Measurements from ENCODE around the gene ZNF497. TPM values are rescaled to one million over a fixed set of nuclear protein-coding genes. Genes with fewer than 3 reads are reported as not detected.
"Not testable (repeated sequence)": the region's sequence is repeated elsewhere in the genome, so short reads cannot be mapped to it uniquely, and the experiment has no call there.

Gene ZNF497
- total and polyA plus RNA-seq, 2 of the 13 experiments (the other 11 are each of a cell fraction or from before 2014, with no cell fraction given), result 1.5 to 1.9 TPM

GRCh38 chr19:58403920-58404478 is 41.4 kb upstream of the ZNF497 start:
- 25% methylated on average over 5 of the region's 5 CpGs for WGBS (ENCODE audit: low lambda C conversion rate)
- in situ Hi-C loops (cut with HindIII; ENCODE audit: extremely low pct_ligation_motif_present, low pct_unique_long_range_greater_than_20kb); H3K27me3 ChIP-seq (ENCODE audit: control insufficient read depth in 1 of 2, insufficient read depth in 2 of 2, low read length in 2 of 2); ATAC-seq; H4K20me1 ChIP-seq (ENCODE audit: insufficient read depth, low read length); DNase-seq (ENCODE audit: low spot score); H3K36me3 ChIP-seq (replicated peaks in 1 of 2; ENCODE audit: control insufficient read depth in 1 of 2, insufficient read depth in 2 of 2, low read length in 2 of 2); H2AFZ ChIP-seq (ENCODE audit: low read length); intact Hi-C loops (cut with micrococcal nuclease; ENCODE audit: unreplicated experiment); BruUV-seq (replicated peaks); CTCF ChIA-PET (ENCODE audit: low intra/inter-chr PET ratio, low total read pairs); H3K9me3 ChIP-seq (ENCODE audit: low read length): not testable (repeated sequence)
- POLR2A ChIA-PET, result interaction anchor here (0.6 to 0.8 kb wide), 2 partner anchors 42 to 487 kb away, joined by 3 read pairs; partner anchors contain the start of gene ZNF497
- 0 out of 2 replicates have a peak overlapping the region, but pooled peaks have one; percentile 39 for H3K9ac ChIP-seq (ENCODE audit: insufficient read depth, low read depth, low read length)
- peaks cover 18% of the 10 kb centered on the region for H3K79me2 ChIP-seq (ENCODE audit: insufficient read depth, low read length)
- TF ChIP-seq TEAD3 (CRISPR knock-in tag; optimal IDR thresholded peaks at IDR 0.05; ENCODE audit: borderline replicate concordance) (peak; percentile 35), CTCF (CRISPR knock-in tag; IDR thresholded peaks at IDR 0.05) (peak; percentile 54), FOSL2 (CRISPR knock-in tag; IDR thresholded peaks at IDR 0.05) (peak; percentile 56; the same call in 1 of the 2 replicates), ARID5B (CRISPR knock-in tag; IDR thresholded peaks at IDR 0.05) (0 out of 2 replicates have a peak, but pooled peaks have one; percentile 18), SAP130 (CRISPR knock-in tag; IDR thresholded peaks at IDR 0.05; ENCODE audit: low read depth) (peak; percentile 56), ELF3 (CRISPR knock-in tag; IDR thresholded peaks at IDR 0.05) (0 out of 2 replicates have a peak, but pooled peaks have one; percentile 34), FOXA3 (CRISPR knock-in tag; IDR thresholded peaks at IDR 0.05) (0 out of 2 replicates have a peak, but pooled peaks have one; percentile 13), THAP11 (CRISPR knock-in tag; IDR thresholded peaks at IDR 0.05) (peak; percentile 62; the same call in 1 of the 2 replicates), HNF4A (CRISPR knock-in tag; IDR thresholded peaks at IDR 0.05) (peak; percentile 50; the same call in 1 of the 2 replicates)
- H3K4me3 ChIP-seq (replicated peaks in 1 of 3; ENCODE audit: insufficient read depth in 1 of 3, low read depth in 2 of 3, low read length in 3 of 3), result peak overlapping the region in 2 of 3 experiments; percentile 23; a peak in 2 of 6 replicates
- peak overlapping the region; percentile 50 for H3K4me2 ChIP-seq (ENCODE audit: low read depth, low read length)
- H3K4me1 ChIP-seq (ENCODE audit: insufficient read depth, low read length), result peaks cover 56% of the 10 kb centered on the region
- H3K27ac ChIP-seq (ENCODE audit: extremely low read length, insufficient read depth, low read length), result peak overlapping the region; percentile 54
- FAIRE-seq, result peak; percentile 72
